ENCODE measurements around the gene PGGHG. TPM values are rescaled to one million over a fixed set of nuclear protein-coding genes. Genes with fewer than 3 reads are reported as not detected.

PGGHG gene
- total and polyA plus RNA-seq, 10 of the 15 experiments (the other 5 are each of a cell fraction or from before 2014, with no cell fraction given), result 0.10 to 8.3 (median 1.8) TPM

- TF ChIP-seq BHLHE40 (IDR thresholded peaks at IDR 0.05; ENCODE audit: borderline replicate concordance in 1 of 2, low read depth in 2 of 2, low read length in 1 of 2) (peak in 1 of 2 experiments; percentile 78; a peak in 2 of 4 replicates), MEF2A (IDR thresholded peaks at IDR 0.05; ENCODE audit: insufficient read depth, low read depth, low read length) (no peak), EED (IDR thresholded peaks at IDR 0.05; ENCODE audit: low read depth) (no peak), ZSCAN29 (IDR thresholded peaks at IDR 0.05) (no peak), MLLT1 (IDR thresholded peaks at IDR 0.05) (no peak; the same call in 1 of the 2 replicates), RBBP5 (conservative IDR thresholded peaks at IDR 0.05) (no peak), SUZ12 (IDR thresholded peaks at IDR 0.05; ENCODE audit: unreplicated experiment) (no peak), ATF2 (IDR thresholded peaks at IDR 0.05; ENCODE audit: low read length) (no peak), E4F1 (IDR thresholded peaks at IDR 0.05; ENCODE audit: borderline replicate concordance, partially characterized antibody) (no peak), TCF12 (IDR thresholded peaks at IDR 0.05; ENCODE audit: low read depth, low read length) (no peak), NFYB (IDR thresholded peaks at IDR 0.05; ENCODE audit: insufficient read depth, low read depth, low read length) (no peak), KAT2A (conservative IDR thresholded peaks at IDR 0.05; ENCODE audit: control insufficient read depth, low read depth, low read length) (no peak), ESRRA (IDR thresholded peaks at IDR 0.05; ENCODE audit: low read length) (no peak), ZNF217 (IDR thresholded peaks at IDR 0.05) (no peak), ZNF687 (IDR thresholded peaks at IDR 0.05) (no peak), ZNF24 (IDR thresholded peaks at IDR 0.05) (no peak), ELK1 (IDR thresholded peaks at IDR 0.05; ENCODE audit: low read depth, low read length) (no peak), SREBF1 (IDR thresholded peaks at IDR 0.05; ENCODE audit: low read length) (no peak), HDGF (IDR thresholded peaks at IDR 0.05) (0 out of 2 replicates have a peak, but pooled peaks have one; percentile 34), RELA (IDR thresholded peaks at IDR 0.05; ENCODE audit: borderline replicate concordance, partially characterized antibody) (peak; percentile 9)
Observed at GRCh38 chr11:316031-316701, 27.2 kb downstream of the PGGHG start (continued).

Measured in GM12878 (cell line).